NCI-H2196 treated with DMSO at 0.1 percent for 48 hours (cell line): ENCODE data around the gene PNMA1.

ENCODE experiments used
- DNase-seq: peaks from one replicate; lab custom pipeline; 2025; ENCODE audit not compliant: unreplicated experiment; lab: John Stamatoyannopoulos, UW

PNMA1 gene

DNA sequence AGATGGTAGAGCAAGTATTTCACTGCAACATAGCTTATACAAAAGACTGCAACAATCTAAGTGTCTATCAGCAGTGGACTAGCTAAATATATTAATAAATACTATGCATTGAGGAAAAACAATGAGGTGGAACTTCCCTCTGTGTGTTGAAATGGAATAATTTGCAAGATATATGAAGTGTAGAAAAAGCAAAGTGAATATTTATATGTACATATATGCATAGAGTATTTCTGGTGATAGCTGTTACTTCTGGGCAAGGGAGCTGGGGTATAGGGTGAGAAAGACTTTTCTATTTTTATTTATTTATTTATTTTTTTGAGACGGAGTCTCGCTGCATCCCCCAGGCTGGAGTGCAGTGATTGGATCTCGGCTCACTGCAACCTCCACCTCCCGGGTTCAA, 35.5 kb downstream of the PNMA1 start:
- no peak for DNase-seq

DNA sequence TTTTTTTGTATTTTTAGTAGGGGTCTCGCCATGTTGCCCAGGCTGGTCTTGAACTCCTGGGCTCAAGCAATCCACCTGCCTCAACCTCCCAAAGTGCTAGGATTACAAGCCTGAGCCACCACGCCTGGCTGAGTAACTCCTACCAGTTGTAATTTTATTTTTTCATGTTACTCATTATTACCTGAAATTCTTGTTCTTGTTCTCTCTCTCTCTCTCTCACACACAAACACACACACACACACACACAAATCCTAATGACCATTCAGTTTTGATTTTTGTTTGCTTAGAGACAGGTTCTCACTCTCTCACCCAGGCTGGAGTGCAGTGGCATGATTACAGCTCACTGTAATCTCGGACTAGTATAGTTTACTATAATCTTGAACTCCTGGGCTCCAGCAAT, 39.2 kb downstream of the PNMA1 start:
- no peak for DNase-seq

DNA sequence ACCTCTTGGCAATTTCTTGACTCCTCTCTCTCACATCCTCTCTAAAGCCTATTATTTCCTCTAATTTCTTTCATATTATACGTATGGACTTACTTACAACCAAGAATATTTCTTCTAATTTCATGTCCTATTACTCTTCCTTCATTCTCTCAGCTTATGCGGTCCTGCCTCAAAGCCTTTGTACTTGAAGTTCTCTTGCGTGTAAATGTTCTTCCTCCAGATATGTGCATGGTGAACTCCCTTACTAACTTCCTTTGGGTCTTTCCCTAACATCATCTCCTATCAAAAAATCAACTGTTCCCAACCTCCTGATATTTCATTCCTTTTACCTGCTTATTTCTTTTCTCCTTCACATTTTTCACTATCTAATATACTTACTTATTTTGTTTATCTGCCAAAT, 46.3 kb downstream of the PNMA1 start:
- DNase-seq, result no peak

DNA sequence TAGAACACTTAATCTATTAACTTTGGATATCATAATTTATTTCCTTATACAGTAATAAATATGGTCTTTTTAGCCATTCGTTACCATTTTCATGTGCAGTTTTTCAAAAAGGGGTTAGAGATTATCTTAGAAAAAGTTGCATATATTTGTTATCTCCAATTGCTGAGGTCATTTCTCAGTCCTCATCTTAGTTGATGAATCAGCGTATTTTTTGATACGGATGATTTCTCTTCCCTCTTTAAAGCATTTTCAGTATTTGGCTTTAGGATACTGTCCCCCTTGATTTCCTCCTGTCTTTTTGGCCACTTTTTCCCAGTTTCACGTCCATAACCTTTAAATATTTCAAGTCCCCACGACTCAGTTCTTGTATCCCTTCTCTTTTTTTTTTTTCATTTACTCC, 47.6 kb downstream of the PNMA1 start:
- DNase-seq, result no peak

DNA sequence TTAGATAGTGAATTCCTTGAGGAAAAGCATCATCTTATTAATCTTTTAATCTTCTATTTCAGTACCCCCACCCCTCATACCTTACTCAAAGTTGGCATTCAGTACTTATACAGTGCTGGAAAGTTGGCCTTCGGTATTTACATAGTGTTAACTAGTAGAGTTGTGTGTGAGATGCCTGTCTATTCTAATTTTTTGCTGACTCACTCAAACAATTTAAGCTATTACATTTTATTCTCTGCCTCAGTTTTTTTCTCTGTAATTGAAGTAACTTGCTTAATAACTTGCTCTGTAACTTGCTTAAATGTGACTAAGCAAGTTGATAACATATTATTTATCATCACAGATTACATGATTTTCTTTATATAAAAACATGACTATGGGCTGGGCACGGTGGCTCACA, 49.1 kb downstream of the PNMA1 start:
- DNase-seq, result no peak

DNA sequence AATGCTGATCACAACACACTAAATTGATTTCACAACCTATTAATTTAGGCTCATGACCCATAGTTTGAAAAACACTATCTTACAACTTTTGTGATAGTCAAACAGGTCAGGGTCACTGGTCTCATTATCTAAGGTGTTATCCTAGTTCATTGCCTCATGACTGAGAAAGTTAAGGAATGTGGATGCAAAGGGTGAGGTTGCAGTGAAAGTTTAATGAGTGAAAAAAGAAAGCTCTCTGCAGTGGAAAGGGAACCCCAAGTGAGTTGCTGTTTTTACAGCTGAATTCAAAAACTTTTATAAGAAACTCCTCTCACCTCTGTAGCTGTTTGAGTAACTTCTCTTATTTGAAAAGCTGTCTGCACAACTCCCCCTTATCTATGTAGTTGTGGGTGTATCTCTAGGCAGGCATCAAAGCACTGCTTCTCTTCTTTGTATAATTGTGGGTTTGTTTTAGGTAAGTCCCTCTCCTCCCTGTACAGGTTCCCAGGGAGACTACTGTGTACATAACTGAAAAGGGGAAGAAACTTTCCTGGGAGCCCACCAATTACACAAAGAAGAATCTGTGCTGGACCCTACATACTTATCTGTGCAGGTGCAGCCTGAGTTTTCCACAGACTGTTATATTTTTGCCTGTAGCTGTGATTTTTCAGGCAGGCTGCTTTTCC, 50.5 kb downstream of the PNMA1 start:
- DNase-seq, result no peak

DNA sequence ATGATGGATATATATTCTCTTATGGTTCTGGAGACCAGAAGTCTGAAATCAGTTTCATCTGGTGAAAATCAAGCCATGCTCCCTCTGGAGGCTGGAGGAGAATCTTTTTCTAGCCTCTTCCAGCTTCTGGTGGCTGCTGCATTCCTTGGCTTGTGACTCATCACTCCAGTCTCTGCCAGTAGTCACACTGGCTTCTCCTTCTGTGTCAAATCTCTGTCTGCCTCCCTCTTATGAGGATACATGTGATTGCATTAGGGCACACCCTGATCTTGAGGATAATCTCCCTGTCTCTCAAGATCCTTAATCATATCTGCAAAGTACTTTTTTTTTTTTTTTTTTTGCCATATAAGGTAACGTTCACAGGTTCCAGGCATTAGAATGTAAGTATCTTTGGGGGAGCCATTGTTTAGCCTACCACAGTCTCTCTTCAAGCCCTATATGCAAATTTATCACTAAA, 51.7 kb downstream of the PNMA1 start:
- peak; percentile 18 for DNase-seq

DNA sequence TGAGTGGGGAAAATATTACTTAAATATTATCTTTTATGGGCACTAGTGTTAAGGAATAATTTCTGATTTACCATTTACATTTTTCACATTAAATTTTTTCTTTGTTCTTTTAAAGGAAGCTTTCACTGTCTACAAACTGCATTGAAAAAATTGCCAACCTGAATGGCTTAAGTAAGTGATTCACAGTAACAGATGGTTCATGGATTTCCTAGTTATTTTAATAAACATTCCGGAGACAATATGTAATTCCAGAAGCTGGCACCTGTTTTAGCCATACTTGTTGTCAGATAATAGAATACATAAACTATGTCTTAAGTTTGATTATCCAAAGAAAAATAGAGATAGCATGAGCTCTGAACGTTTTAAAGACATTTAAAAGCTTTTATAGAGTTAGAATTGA, 52.3 kb downstream of the PNMA1 start:
- DNase-seq, result no peak
